ENCODE results near the gene RAD51D.
"Not testable (repeated sequence)": the region's sequence is repeated elsewhere in the genome, so short reads cannot be mapped to it uniquely, and the experiment has no call there.

Gene RAD51D

DNA sequence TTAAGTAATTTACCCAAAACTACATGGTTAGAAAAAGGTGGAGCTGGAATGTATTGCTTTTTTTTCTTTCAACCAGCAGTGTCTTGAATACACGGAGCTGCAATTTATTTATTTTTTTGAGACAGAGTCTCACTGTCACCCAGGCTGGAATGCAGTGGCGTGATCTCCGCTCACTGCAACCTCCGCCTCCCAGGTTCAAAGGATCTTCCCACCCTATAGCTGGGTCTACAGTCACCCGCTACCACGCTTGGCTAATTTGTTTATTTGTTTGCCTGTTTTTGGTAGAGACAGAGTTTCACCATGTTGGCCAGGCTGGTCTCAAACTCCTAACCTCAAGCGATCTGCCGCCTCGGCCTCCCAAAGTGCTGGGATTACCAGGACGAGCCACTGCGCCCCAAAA lies 29.0 kb downstream of the RAD51D start:
- H3K4me1 ChIP-seq (ENCODE audit: control insufficient read depth, insufficient read depth, low read length, poor library complexity, severe bottlenecking), result not testable (repeated sequence)
- 94 to 98% methylated on average over 8 to 9 of the region's 11 CpGs for WGBS, 2 experiments (ENCODE audit: insufficient coverage in 2 of 2)

DNA sequence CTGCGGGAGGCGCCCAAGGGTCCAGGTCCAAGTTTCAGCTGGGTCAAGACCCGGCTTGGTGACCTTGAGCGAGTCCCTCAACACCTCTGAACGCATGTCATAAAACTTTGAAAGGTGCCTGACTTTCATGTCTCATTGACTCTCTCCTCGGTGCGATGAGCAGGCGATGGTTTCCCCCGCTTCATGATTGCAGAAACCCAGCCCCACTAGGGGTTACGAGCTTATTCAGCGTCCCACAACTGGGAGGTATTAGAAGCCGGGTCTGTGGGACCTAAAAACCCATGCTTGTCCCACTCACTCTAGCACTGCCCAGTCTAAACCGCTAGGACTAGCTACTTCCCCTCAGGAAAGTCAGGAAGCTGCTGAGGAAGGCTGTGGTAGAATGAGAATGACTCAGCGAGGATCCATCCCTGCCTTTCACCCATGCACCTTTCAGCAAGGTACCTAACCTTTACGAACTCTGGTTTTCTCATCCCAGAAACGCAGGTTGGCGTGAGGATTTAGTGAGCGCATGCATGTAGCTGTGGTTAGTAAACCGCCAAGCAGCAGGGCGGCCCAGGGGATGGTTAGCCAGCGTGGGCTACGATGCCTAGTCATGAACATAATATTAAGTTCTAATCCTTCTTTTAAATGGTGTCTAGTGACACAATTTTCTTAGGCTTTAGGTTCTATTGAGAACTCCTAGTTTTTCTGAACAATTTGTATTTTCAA lies 29.9 kb downstream of the RAD51D start:
- 53 to 59% methylated on average over 15 to 16 of the region's 22 CpGs for WGBS, 2 experiments (ENCODE audit: insufficient coverage in 2 of 2)
- Histone ChIP-seq H3K36me3 (ENCODE audit: control insufficient read depth, insufficient read depth, low read length) (no peaks in the 10 kb centered on the region), H3K27ac (ENCODE audit: low read depth, low read length, severe bottlenecking) (peak overlapping the region; percentile 20), H3K4me1 (ENCODE audit: control insufficient read depth, insufficient read depth, low read length, poor library complexity, severe bottlenecking) (peaks cover 16% of the 10 kb centered on the region), H3K9me3 (ENCODE audit: control insufficient read depth, low read length) (no peaks in the 10 kb centered on the region), H3K4me3 (ENCODE audit: extremely low read depth, insufficient read depth, low read length, poor library complexity, severe bottlenecking) (peak overlapping the region; percentile 29)

More for the DNA sequence above, 29.0 kb downstream of the RAD51D start:
- not testable (repeated sequence) for H3K4me3 ChIP-seq (ENCODE audit: extremely low read depth, insufficient read depth, low read length, poor library complexity, severe bottlenecking); H3K36me3 ChIP-seq (ENCODE audit: control insufficient read depth, insufficient read depth, low read length); H3K27ac ChIP-seq (ENCODE audit: low read depth, low read length, severe bottlenecking); H3K9me3 ChIP-seq (ENCODE audit: control insufficient read depth, low read length)

GRCh38 chr17:35088881-35089585 lies 30.6 kb downstream of the RAD51D start:
- H3K27ac ChIP-seq (ENCODE audit: low read depth, low read length, severe bottlenecking), result peak overlapping the region; percentile 37
- 0 to 1% methylated on average over 28 to 35 of the region's 80 CpGs for WGBS, 2 experiments (ENCODE audit: insufficient coverage in 2 of 2)
- H3K4me3 ChIP-seq (ENCODE audit: extremely low read depth, insufficient read depth, low read length, poor library complexity, severe bottlenecking), result peak overlapping the region; percentile 85

GRCh38 chr17:35088356-35088880 lies 31.2 kb downstream of the RAD51D start:
- Histone ChIP-seq H3K27ac (ENCODE audit: low read depth, low read length, severe bottlenecking) (peak overlapping the region; percentile 37), H3K4me3 (ENCODE audit: extremely low read depth, insufficient read depth, low read length, poor library complexity, severe bottlenecking) (peak overlapping the region; percentile 85), H3K4me1 (ENCODE audit: control insufficient read depth, insufficient read depth, low read length, poor library complexity, severe bottlenecking) (peaks cover 16% of the 10 kb centered on the region), H3K9me3 (ENCODE audit: control insufficient read depth, low read length) (no peaks in the 10 kb centered on the region), H3K36me3 (ENCODE audit: control insufficient read depth, insufficient read depth, low read length) (no peaks in the 10 kb centered on the region)
- WGBS, 2 experiments (ENCODE audit: insufficient coverage in 2 of 2), result 1 to 3% methylated on average over 17 to 22 of the region's 26 CpGs

More at GRCh38 chr17:35088881-35089585, 30.6 kb downstream of the RAD51D start:
- Histone ChIP-seq H3K9me3 (ENCODE audit: control insufficient read depth, low read length) (no peaks in the 10 kb centered on the region), H3K36me3 (ENCODE audit: control insufficient read depth, insufficient read depth, low read length) (no peaks in the 10 kb centered on the region), H3K4me1 (ENCODE audit: control insufficient read depth, insufficient read depth, low read length, poor library complexity, severe bottlenecking) (peaks cover 16% of the 10 kb centered on the region)

DNA sequence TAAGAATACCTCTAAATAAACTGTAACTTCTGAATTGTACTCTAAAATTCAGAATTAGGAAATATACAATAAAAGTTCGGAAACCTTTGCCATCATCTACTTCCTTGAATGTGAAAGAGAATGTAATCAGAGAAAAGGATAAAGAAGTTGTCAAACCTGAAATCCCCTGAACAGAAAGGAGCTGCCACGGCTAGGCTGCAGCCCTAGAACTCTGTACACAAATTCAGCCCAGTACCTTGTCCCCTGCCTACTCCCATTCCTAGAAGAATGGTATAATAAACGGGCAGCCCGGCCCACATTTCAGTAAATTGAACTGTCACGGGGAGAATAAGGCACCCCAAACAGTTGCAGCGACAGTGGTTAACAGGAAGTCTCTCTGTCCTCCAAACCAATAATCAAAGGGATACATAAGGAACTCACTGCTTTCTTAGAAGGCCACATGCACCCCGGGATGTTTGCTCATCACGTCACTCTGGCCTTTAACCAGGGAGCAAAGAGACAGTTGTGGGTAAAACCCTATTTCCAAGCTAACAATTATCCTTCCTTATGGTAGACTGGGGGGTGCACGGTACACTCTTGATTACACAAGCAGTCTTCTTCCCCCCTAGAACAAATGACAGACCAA lies 31.8 kb downstream of the RAD51D start:
- Histone ChIP-seq H3K27ac (ENCODE audit: low read depth, low read length, severe bottlenecking) (no peak overlapping the region), H3K4me3 (ENCODE audit: extremely low read depth, insufficient read depth, low read length, poor library complexity, severe bottlenecking) (peak overlapping the region; percentile 85), H3K36me3 (ENCODE audit: control insufficient read depth, insufficient read depth, low read length) (no peaks in the 10 kb centered on the region), H3K9me3 (ENCODE audit: control insufficient read depth, low read length) (no peaks in the 10 kb centered on the region), H3K4me1 (ENCODE audit: control insufficient read depth, insufficient read depth, low read length, poor library complexity, severe bottlenecking) (peaks cover 20% of the 10 kb centered on the region)
- WGBS, 2 experiments (ENCODE audit: insufficient coverage in 2 of 2), result 36 to 47% methylated on average over 5 to 6 of the region's 9 CpGs

GRCh38 chr17:35086931-35087573 lies 32.6 kb downstream of the RAD51D start:
- Histone ChIP-seq H3K36me3 (ENCODE audit: control insufficient read depth, insufficient read depth, low read length) (no peaks in the 10 kb centered on the region), H3K27ac (ENCODE audit: low read depth, low read length, severe bottlenecking) (no peak overlapping the region), H3K4me1 (ENCODE audit: control insufficient read depth, insufficient read depth, low read length, poor library complexity, severe bottlenecking) (peaks cover 27% of the 10 kb centered on the region), H3K9me3 (ENCODE audit: control insufficient read depth, low read length) (no peaks in the 10 kb centered on the region), H3K4me3 (ENCODE audit: extremely low read depth, insufficient read depth, low read length, poor library complexity, severe bottlenecking) (no peak overlapping the region)
- 84 to 91% methylated on average over 6 of the region's 8 CpGs for WGBS, 2 experiments (ENCODE audit: insufficient coverage in 2 of 2)

- WGBS, 2 experiments (ENCODE audit: insufficient coverage in 2 of 2), result 94 to 98% methylated on average over 8 of the region's 8 CpGs
- Histone ChIP-seq H3K4me1 (ENCODE audit: control insufficient read depth, insufficient read depth, low read length, poor library complexity, severe bottlenecking) (peaks cover 27% of the 10 kb centered on the region), H3K4me3 (ENCODE audit: extremely low read depth, insufficient read depth, low read length, poor library complexity, severe bottlenecking) (no peak overlapping the region), H3K27ac (ENCODE audit: low read depth, low read length, severe bottlenecking) (no peak overlapping the region), H3K36me3 (ENCODE audit: control insufficient read depth, insufficient read depth, low read length) (no peaks in the 10 kb centered on the region), H3K9me3 (ENCODE audit: control insufficient read depth, low read length) (no peaks in the 10 kb centered on the region)
Observed at GRCh38 chr17:35086164-35086563, 33.5 kb downstream of the RAD51D start.

DNA sequence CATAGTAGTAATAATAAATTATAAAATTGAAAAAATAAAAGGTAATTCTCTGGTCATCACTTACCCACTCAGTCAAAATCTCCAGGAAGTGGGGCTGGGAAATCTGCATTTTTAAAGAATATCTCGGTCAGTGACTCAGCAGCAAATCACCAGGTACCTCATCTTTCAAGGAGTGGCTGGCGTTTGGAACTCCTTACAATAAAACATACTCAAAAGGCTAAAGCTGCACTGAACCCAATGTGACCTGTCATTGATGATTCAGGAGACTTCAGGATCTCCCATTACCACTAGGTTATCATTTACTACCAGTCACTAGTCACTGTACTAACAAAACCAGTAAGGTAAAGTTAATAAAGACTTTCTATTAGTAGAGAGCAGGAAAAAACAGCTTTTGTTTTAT lies 34.7 kb downstream of the RAD51D start:
- no peak overlapping the region for H3K27ac ChIP-seq (ENCODE audit: low read depth, low read length, severe bottlenecking)

GRCh38 chr17:35083071-35083470 lies 36.6 kb downstream of the RAD51D start:
- WGBS, 2 experiments (ENCODE audit: insufficient coverage in 2 of 2), result 100% methylated on average over 1 of the region's 2 CpGs; no CpG with 5 or more reads in 1 of the 2 experiments

More for the DNA sequence above, 34.7 kb downstream of the RAD51D start:
- peaks cover 33% of the 10 kb centered on the region for H3K4me1 ChIP-seq (ENCODE audit: control insufficient read depth, insufficient read depth, low read length, poor library complexity, severe bottlenecking)
- H3K9me3 ChIP-seq (ENCODE audit: control insufficient read depth, low read length), result no peaks in the 10 kb centered on the region
- H3K36me3 ChIP-seq (ENCODE audit: control insufficient read depth, insufficient read depth, low read length), result no peaks in the 10 kb centered on the region
- no peak overlapping the region for H3K4me3 ChIP-seq (ENCODE audit: extremely low read depth, insufficient read depth, low read length, poor library complexity, severe bottlenecking)
- whole genome bisulfite sequencing, 2 experiments (ENCODE audit: insufficient coverage in 2 of 2), result 47% methylated on average over 2 of the region's 2 CpGs; no CpG with 5 or more reads in 1 of the 2 experiments

DNA sequence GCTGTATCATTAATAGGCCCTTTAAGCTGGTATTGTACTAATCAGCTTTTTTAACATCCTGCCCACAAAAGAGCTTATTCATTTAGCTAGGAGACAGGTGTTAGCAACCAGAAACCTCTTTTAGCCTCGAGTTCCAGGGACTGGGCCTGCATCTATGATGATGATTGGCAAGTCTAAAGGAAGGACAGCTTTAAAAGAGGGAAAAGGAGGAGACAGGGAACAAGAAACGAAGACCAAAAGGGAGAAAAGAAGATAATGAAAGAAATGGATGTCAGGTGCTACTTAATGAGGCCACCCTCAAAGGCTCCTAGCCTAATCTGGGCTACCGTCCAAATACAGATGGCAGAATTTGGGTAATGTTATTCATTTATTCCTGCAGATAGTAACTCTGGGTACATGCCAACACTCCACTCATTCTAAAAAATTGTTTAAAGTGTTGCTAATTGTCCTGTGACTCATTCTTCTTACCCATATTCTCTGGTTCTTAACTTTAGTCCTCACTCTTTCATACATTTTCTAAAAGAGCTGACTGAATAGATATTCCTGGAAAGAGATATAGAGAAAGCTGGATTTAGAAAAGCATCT lies 37.5 kb downstream of the RAD51D start:
- Histone ChIP-seq H3K9me3 (ENCODE audit: control insufficient read depth, low read length) (no peaks in the 10 kb centered on the region), H3K27ac (ENCODE audit: low read depth, low read length, severe bottlenecking) (no peak overlapping the region), H3K4me1 (ENCODE audit: control insufficient read depth, insufficient read depth, low read length, poor library complexity, severe bottlenecking) (peaks cover 32% of the 10 kb centered on the region), H3K36me3 (ENCODE audit: control insufficient read depth, insufficient read depth, low read length) (no peaks in the 10 kb centered on the region), H3K4me3 (ENCODE audit: extremely low read depth, insufficient read depth, low read length, poor library complexity, severe bottlenecking) (no peak overlapping the region)
- 67% methylated on average over 1 to 2 of the region's 3 CpGs for WGBS, 2 experiments (ENCODE audit: insufficient coverage in 2 of 2)

More at GRCh38 chr17:35083071-35083470, 36.6 kb downstream of the RAD51D start:
- Histone ChIP-seq H3K4me1 (ENCODE audit: control insufficient read depth, insufficient read depth, low read length, poor library complexity, severe bottlenecking) (peaks cover 32% of the 10 kb centered on the region), H3K9me3 (ENCODE audit: control insufficient read depth, low read length) (no peaks in the 10 kb centered on the region), H3K4me3 (ENCODE audit: extremely low read depth, insufficient read depth, low read length, poor library complexity, severe bottlenecking) (no peak overlapping the region), H3K27ac (ENCODE audit: low read depth, low read length, severe bottlenecking) (no peak overlapping the region), H3K36me3 (ENCODE audit: control insufficient read depth, insufficient read depth, low read length) (no peaks in the 10 kb centered on the region)

Measured in mesodermal cell (in vitro differentiated cells).